Activated T-cell treated with anti-CD3 and anti-CD28 coated beads, Interleukin-2, amount 50 U/mL, for 72 hours (primary cell): Measurements from ENCODE around the gene OR10V1. TPM values are rescaled to one million over a fixed set of nuclear protein-coding genes. Genes with fewer than 3 reads are reported as not detected.
"Not testable (repeated sequence)": the region's sequence is repeated elsewhere in the genome, so short reads cannot be mapped to it uniquely, and the experiment has no call there.

Experiments
- ATAC-seq, 2 donors: fragments of 150-1000 bp; cut with Tn5 transposase; replicated peaks in 1 of 2; 2 replicates each; pipeline ENCODE4 v1.10.0; 2021; ENCODE audit warnings: moderate library complexity in 2 of 2, mild to moderate bottlenecking in 1 of 2
- DNase-seq, 2 donors: peaks; one replicate each; pipeline ENCODE4 v3.0.0; 2021 to 2022; ENCODE audit warnings: mixed read lengths in 1 of 2
- H3K27ac Mint-ChIP-seq: one replicate; pipeline ENCODE4 v1.8.0; 2022; ENCODE audit warnings: mild to moderate bottlenecking, moderate library complexity, mixed read lengths
- H3K27me3 Mint-ChIP-seq: one replicate; pipeline ENCODE4 v1.8.0; 2022; ENCODE audit warnings: low read depth, mixed read lengths
- H3K36me3 Mint-ChIP-seq, 2 donors: one replicate each; pipeline ENCODE4 v1.8.0; 2022; ENCODE audit warnings: mixed read lengths in 2 of 2, mild to moderate bottlenecking in 1 of 2; ENCODE audit not compliant: insufficient read depth in 2 of 2
- H3K4me1 Mint-ChIP-seq: one replicate; pipeline ENCODE4 v1.8.0; 2022; ENCODE audit warnings: low read depth, mixed read lengths
- H3K4me3 Mint-ChIP-seq, 2 donors: one replicate each; pipeline ENCODE4 v1.8.0; 2022; ENCODE audit warnings: mild to moderate bottlenecking in 2 of 2, mixed read lengths in 2 of 2, moderate library complexity in 2 of 2
- H3K9me3 Mint-ChIP-seq, 2 donors: one replicate each; pipeline ENCODE4 v1.8.0; 2022; ENCODE audit warnings: mixed read lengths in 2 of 2
- total RNA-seq, 2 donors: library from RNA; stranded (reverse); gene quantifications; one replicate each; pipeline ENCODE4 v1.2.3, GENCODE V29; 2022

OR10V1 gene
- total RNA-seq, 2 donors from 2014 or later, result not detected

DNA sequence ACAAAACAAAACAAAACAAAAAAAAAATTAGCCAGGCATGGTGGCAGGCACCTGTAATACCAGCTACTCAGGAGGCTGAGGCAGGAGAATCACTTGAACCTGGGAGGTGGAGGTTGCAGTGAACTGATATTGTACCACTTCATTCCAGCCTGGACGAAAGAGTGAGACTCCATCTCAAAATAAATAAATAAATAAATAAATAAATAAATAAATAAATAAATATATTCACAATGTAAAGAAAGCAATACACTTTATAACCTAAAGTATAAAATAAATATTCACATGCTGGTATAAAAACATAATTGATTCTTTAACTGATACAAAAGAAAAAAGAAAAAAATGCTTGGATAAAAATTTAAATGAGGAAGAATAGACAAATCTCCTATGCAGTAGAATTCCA, 10.1 kb downstream of the OR10V1 start:
- H3K4me3 Mint-ChIP-seq, DNase-seq, H3K36me3 Mint-ChIP-seq, H3K27ac Mint-ChIP-seq, ATAC-seq, H3K4me1 Mint-ChIP-seq, H3K27me3 Mint-ChIP-seq, H3K9me3 Mint-ChIP-seq: not testable (repeated sequence)

DNA sequence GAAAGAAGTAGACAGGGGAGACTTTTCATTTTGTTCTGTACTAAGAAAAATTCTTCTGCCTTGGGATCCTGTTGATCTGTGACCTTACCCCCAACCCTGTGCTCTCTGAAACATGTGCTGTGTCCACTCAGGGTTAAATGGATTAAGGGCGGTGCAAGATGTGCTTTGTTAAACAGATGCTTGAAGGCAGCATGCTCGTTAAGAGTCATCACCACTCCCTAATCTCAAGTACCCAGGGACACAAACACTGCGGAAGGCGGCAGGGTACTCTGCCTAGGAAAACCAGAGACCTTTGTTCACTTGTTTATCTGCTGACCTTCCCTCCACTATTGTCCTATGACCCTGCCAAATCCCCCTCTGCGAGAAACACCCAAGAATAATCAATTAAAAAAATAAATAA, 13.5 kb downstream of the OR10V1 start:
- H3K4me1 Mint-ChIP-seq, H3K27ac Mint-ChIP-seq, H3K4me3 Mint-ChIP-seq, DNase-seq, H3K9me3 Mint-ChIP-seq, H3K36me3 Mint-ChIP-seq, ATAC-seq: not testable (repeated sequence)
- peaks cover 10% of the 10 kb centered on the region for H3K27me3 Mint-ChIP-seq

DNA sequence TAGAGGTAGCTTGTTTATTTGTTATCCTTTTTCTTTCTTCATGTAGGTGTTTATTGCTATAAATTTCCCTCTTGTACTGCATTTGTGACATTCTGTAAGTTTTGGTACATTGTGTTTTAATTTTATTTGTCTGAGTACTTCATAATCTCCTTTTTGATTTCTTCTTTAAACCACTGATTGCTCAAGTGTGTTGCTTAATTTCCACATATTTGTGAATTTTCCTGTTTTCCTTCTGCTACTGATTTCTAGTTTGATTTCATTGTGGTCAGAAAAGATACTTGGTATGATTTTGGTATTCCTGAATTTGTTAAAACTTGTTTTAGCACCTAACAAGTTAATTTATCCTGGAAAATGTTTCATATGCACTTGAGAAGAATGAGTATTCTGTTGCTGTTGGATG, 15.1 kb downstream of the OR10V1 start:
- Mint-ChIP-seq H3K4me1 (no peaks in the 10 kb centered on the region), H3K4me3 (no peak overlapping the region), H3K27me3 (peaks cover 13% of the 10 kb centered on the region), H3K9me3 (peaks cover 0 to 4% of the 10 kb centered on the region in 2 donors), H3K27ac (no peak overlapping the region), H3K36me3 (peaks cover 0 to 3% of the 10 kb centered on the region in 2 donors)
- no peak for ATAC-seq
- no peak for DNase-seq

DNA sequence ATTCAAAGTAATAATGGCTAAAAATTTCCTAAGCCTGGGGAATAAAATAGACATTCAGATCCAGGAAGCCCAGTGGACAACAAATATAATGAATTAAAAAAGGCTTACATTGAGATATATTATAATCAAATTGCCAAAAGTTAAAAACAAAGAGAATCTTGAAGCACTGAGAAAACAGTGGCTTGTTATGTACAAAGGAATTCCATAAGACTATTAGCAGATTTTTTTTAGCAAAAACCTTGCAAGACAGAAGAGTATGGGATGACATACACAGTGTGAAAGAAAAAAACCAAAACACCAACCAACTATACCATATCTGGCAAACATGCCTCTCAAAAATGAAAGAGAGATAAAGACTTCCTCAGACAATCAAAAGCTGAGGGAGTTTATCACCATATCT, 20.7 kb downstream of the OR10V1 start:
- H3K4me3 Mint-ChIP-seq, result no peak overlapping the region
- H3K27ac Mint-ChIP-seq, result no peak overlapping the region
- H3K36me3 Mint-ChIP-seq, result peaks cover 5 to 12% of the 10 kb centered on the region in 2 donors
- H3K4me1 Mint-ChIP-seq, result no peaks in the 10 kb centered on the region
- ATAC-seq, result no peak
- peaks cover 5 to 16% of the 10 kb centered on the region in 2 donors for H3K9me3 Mint-ChIP-seq
- H3K27me3 Mint-ChIP-seq, result peaks cover 36% of the 10 kb centered on the region
- no peak for DNase-seq

DNA sequence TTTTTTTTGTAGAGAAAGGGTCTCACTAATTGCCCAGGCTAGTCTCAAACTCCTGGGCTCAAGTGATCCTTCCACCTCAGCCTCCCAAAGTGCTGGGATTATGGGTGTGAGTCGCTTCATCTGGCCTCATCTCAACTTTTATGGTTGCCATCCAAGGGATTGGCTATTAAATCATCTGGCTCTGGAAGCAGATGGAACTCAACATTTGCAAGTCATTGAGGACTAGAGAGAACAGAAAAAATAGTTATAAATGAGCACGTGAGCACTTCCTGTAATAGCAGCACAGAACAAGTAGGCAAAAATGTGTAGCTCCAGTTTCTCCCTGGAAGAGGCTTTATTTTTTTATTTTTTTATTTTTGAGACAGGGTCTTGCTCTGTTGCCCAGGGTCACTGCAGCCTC, 22.5 kb downstream of the OR10V1 start:
- no peak overlapping the region for H3K27ac Mint-ChIP-seq
- DNase-seq (no peak), ATAC-seq (no peak)
- H3K4me1 Mint-ChIP-seq, result no peaks in the 10 kb centered on the region
- H3K27me3 Mint-ChIP-seq, result peaks cover 35% of the 10 kb centered on the region
- peaks cover 5 to 12% of the 10 kb centered on the region in 2 donors for H3K36me3 Mint-ChIP-seq
- H3K9me3 Mint-ChIP-seq, result peaks cover 5 to 16% of the 10 kb centered on the region in 2 donors
- no peak overlapping the region for H3K4me3 Mint-ChIP-seq

DNA sequence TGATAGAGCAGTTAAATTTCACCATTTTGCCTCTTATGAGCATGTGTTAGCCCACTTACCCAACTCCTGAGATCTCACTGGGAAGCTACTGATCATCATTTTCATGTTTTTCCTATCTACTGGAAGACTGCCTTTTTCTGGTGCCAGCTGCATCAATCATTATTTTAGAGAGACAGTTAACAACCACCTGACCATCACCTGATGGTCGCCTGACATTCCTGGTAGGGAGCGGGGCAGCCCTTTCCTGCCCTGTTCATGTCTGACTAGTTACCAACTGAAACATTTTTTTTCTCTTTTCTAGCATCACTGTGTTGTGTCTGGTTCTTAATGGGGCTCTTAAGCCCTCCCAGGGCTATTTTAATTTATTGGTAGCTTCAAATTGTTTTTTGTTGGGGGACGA, 24.6 kb downstream of the OR10V1 start:
- H3K36me3 Mint-ChIP-seq, result peaks cover 5 to 12% of the 10 kb centered on the region in 2 donors
- ATAC-seq, result no peak
- H3K27me3 Mint-ChIP-seq, result peaks cover 23% of the 10 kb centered on the region
- H3K4me3 Mint-ChIP-seq, result no peak overlapping the region
- no peak for DNase-seq
- no peak overlapping the region for H3K27ac Mint-ChIP-seq
- H3K9me3 Mint-ChIP-seq, result peaks cover 5 to 14% of the 10 kb centered on the region in 2 donors
- no peaks in the 10 kb centered on the region for H3K4me1 Mint-ChIP-seq

DNA sequence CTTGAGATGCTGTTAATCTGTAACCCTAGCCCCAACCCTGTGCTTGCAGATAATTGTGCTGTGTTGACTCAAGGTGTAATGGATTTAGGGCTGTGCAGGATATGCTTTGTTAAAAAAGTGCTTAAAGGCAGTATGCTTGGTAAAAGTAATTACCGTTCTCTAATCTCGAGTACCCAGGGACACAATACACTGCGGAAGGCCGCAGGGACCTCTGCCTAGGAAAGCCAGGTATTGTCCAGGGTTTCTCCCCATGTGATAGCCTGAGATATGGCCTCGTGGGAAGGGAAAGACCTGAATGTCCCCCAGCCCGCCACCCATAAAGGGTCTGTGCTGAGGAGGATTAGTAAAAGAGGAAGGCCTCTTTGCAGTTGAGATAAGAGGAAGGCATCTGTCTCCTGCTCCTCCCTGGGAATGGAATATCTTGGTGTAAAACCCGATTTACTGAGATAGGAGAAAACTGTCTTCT, 32.4 kb downstream of the OR10V1 start:
- H3K27ac Mint-ChIP-seq, DNase-seq, H3K4me3 Mint-ChIP-seq, H3K27me3 Mint-ChIP-seq, ATAC-seq, H3K9me3 Mint-ChIP-seq, H3K4me1 Mint-ChIP-seq, H3K36me3 Mint-ChIP-seq: not testable (repeated sequence)

DNA sequence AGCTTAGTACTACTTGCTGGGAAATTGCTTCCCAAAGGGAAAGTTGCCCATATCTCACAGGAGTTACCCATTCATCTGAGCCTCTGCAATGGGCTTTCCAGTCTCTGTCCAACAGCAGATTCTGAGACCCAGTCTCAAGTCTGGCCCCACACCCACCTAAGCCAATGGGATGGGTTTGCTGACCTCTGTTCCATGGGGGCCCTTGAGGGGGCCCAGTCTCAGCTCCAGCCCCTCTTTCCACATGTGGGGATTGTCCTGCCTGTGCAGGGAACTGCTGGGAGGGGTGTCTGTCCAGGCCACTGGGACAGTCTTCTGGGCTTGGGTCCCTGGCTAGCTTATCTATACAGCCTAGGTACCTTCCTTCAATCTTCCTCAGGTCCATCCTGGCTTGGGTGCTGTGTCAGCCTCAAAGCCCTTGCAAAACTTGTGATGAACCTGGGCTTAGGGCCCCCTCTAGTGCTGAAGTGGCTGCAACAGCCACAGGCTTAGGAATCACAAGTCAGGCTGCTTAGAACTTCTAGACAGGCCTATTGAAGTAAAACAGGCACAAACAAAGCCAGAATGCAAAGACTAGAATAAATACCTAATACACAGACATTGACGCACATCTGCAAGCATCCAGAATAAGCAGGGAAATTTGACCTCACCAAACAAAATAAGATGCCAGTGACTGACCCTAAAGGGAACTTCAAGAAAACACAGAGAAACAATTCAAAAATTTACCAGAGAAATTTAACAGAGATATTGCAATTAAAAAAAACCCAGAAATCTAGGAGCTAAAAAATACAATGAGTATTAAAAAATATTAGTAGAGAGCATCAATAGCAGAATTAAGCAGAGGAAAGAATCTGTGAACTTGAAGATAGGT, 33.1 kb downstream of the OR10V1 start:
- peaks cover 10% of the 10 kb centered on the region for H3K4me1 Mint-ChIP-seq
- no peaks in the 10 kb centered on the region for H3K9me3 Mint-ChIP-seq
- no peak overlapping the region for H3K27ac Mint-ChIP-seq

DNA sequence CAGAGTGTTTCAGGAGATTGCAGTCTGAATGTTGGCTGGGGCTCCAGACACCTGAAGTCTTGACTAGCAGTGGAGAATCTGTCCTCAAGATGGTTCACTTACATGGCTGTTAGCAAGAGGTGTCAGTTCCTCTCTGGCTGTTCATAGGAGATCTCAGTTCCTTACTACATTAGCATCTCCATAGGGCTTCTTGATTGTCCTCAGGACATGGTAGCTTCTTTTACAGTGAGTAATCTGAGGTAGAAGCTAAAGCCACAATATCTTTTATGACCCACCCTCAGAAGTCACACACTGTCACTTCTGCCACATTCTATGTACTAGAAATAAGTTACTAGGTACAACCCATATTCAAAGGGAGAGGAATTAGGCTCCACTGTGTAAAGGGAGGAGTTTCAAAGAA, 34.3 kb downstream of the OR10V1 start:
- peaks cover 10% of the 10 kb centered on the region for H3K4me1 Mint-ChIP-seq
- no peak overlapping the region for H3K27ac Mint-ChIP-seq
- H3K36me3 Mint-ChIP-seq, result no peaks in the 10 kb centered on the region
- ATAC-seq (no peak), DNase-seq (no peak)
- no peaks in the 10 kb centered on the region for H3K9me3 Mint-ChIP-seq
- no peak overlapping the region for H3K4me3 Mint-ChIP-seq
- H3K27me3 Mint-ChIP-seq, result peaks cover 8% of the 10 kb centered on the region

More for the DNA sequence above, 33.1 kb downstream of the OR10V1 start:
- no peaks in the 10 kb centered on the region for H3K36me3 Mint-ChIP-seq
- no peak overlapping the region for H3K4me3 Mint-ChIP-seq
- H3K27me3 Mint-ChIP-seq, result peaks cover 8% of the 10 kb centered on the region
- DNase-seq (peak; percentile 55 to 58), ATAC-seq (peak; percentile 80)

DNA sequence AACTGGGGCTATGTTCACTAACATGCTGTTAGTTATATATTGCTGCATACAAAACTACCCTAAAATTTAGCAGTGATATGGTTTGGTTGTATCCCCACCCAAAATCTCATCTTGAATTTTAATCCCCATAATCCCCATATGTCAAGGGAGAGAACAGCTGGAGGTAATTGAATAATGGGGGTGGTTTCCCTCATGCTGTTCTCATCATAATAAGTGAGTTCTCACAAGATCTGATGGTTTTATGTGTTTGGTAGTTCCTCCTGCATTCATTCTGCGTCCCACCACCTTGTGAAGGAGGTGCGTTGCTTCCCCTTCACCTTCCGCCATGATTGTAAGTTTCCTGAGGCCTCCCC, 34.9 kb downstream of the OR10V1 start:
- Mint-ChIP-seq H3K9me3 (no peaks in the 10 kb centered on the region), H3K36me3 (no peaks in the 10 kb centered on the region), H3K27ac (no peak overlapping the region), H3K4me3 (no peak overlapping the region), H3K27me3 (peaks cover 8% of the 10 kb centered on the region), H3K4me1 (peaks cover 10% of the 10 kb centered on the region)
- DNase-seq (no peak), ATAC-seq (no peak)

DNA sequence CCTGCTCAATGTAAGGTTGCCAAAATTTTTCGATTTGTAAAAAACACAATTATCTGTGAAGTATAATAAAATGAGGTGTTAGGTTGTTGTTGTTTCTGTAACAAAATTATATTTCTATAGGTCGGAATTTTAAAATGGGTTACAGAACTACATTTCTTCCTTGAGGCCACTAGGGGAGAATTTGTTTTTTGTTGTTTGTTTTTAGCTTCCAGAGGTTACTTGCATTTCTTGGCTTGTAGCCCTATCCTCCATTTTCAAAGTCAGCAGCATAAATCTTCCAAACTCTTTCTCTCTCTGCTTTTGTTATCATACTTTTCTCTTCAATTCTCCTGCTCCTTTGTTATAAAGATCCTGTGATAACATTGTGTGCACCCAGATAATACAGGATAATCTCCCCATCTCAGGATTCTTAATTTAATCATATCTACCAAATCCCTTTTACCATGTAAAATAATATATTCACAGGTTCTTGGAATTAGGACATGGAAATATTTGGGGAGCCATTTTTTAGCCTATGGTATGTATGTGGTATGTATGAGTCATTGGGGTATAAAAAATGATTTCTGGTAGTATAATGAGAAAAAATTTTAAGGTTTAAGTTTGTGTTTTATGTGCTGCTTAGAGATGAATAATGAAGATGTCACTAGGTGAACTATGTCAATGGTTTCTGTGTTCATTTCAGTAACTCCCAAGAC, 35.4 kb downstream of the OR10V1 start:
- peak in 1 of 2 donors; percentile 44 for ATAC-seq
- no peak for DNase-seq
- Mint-ChIP-seq H3K9me3 (no peaks in the 10 kb centered on the region), H3K27me3 (peaks cover 3% of the 10 kb centered on the region), H3K27ac (no peak overlapping the region), H3K36me3 (no peaks in the 10 kb centered on the region), H3K4me3 (no peak overlapping the region), H3K4me1 (peaks cover 10% of the 10 kb centered on the region)

DNA sequence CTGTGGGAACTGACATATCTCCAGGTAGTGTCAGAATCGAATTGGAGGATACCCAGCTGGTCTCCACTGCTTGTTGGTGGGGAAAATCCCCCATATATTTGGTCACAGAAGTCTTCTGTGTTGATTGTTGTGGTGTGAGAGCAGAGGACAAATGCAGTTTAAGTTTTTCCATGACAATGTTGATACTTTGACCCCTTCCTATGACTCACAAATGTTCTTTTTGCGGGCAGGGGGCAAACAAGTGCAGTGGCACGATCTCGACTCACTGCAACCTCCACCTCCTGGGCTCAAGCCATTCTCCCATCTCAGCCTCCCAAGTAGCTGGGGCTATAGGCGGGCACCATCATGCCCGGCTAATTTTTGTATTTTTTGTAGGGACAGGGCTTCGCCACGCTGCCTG, 37.4 kb downstream of the OR10V1 start:
- Mint-ChIP-seq H3K4me1 (peaks cover 10% of the 10 kb centered on the region), H3K36me3 (no peaks in the 10 kb centered on the region), H3K27me3 (no peaks in the 10 kb centered on the region), H3K9me3 (no peaks in the 10 kb centered on the region), H3K4me3 (no peak overlapping the region), H3K27ac (no peak overlapping the region)
- DNase-seq (no peak), ATAC-seq (peak in 1 of 2 donors; percentile 26)

DNA sequence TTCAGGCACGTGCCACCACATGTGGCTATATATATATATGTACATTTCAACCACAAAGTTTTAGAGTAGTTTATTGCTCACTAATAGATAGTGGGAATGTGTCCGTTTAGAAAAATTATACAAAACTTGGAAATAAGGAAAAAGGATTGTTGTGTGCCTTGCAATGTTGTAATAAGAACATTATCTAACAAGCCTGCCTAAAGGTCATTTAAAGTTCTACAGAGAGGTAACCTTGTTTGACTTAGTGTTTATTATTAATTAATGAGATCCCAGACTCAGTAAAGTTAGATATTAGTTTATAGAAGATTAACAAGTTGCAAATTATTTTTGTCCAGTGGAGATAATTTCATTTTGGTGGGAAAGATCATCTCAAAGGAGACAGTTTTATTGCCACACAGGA, 39.4 kb downstream of the OR10V1 start:
- DNase-seq (no peak), ATAC-seq (no peak)
- Mint-ChIP-seq H3K27ac (no peak overlapping the region), H3K4me1 (peaks cover 21% of the 10 kb centered on the region), H3K4me3 (no peak overlapping the region), H3K36me3 (no peaks in the 10 kb centered on the region), H3K27me3 (no peaks in the 10 kb centered on the region), H3K9me3 (no peaks in the 10 kb centered on the region)
